Stimulated activated naive B cell treated with anti-CD40 and anti-IgM and Interleukin-4, amounts not matched to agents 10 μg/mL and 1 μg/mL and 100 μg/mL, for 72 hours (primary cell): ENCODE results near the gene ACBD7.

ENCODE experiments used
- ATAC-seq, 2 donors: fragments of 150-1000 bp; cut with Tn5 transposase; replicated peaks; 2 replicates each; pipeline ENCODE4 v1.10.0; 2021; ENCODE audit warnings: moderate library complexity in 1 of 2
- DNase-seq: peaks from one replicate; pipeline ENCODE4 v3.0.0; 2021
- H3K27ac Mint-ChIP-seq: one replicate; pipeline ENCODE4 v1.8.0; 2022; ENCODE audit warnings: mild to moderate bottlenecking, mixed read lengths
- H3K27me3 Mint-ChIP-seq, 2 donors: one replicate each; pipeline ENCODE4 v1.8.0; 2022; ENCODE audit warnings: mixed read lengths in 2 of 2
- H3K36me3 Mint-ChIP-seq, 2 donors: one replicate each; pipeline ENCODE4 v1.8.0; 2022; ENCODE audit warnings: mixed read lengths in 2 of 2, mild to moderate bottlenecking in 1 of 2
- H3K4me1 Mint-ChIP-seq, 2 donors: one replicate each; pipeline ENCODE4 v1.8.0; 2022; ENCODE audit warnings: mixed read lengths in 2 of 2, mild to moderate bottlenecking in 1 of 2
- H3K4me3 Mint-ChIP-seq, 2 donors: one replicate each; pipeline ENCODE4 v1.8.0; 2022; ENCODE audit warnings: mild to moderate bottlenecking in 2 of 2, mixed read lengths in 2 of 2, moderate library complexity in 1 of 2
- H3K9me3 Mint-ChIP-seq, 2 donors: one replicate each; pipeline ENCODE4 v1.8.0; 2022; ENCODE audit warnings: mixed read lengths in 2 of 2, mild to moderate bottlenecking in 1 of 2

Gene ACBD7

DNA sequence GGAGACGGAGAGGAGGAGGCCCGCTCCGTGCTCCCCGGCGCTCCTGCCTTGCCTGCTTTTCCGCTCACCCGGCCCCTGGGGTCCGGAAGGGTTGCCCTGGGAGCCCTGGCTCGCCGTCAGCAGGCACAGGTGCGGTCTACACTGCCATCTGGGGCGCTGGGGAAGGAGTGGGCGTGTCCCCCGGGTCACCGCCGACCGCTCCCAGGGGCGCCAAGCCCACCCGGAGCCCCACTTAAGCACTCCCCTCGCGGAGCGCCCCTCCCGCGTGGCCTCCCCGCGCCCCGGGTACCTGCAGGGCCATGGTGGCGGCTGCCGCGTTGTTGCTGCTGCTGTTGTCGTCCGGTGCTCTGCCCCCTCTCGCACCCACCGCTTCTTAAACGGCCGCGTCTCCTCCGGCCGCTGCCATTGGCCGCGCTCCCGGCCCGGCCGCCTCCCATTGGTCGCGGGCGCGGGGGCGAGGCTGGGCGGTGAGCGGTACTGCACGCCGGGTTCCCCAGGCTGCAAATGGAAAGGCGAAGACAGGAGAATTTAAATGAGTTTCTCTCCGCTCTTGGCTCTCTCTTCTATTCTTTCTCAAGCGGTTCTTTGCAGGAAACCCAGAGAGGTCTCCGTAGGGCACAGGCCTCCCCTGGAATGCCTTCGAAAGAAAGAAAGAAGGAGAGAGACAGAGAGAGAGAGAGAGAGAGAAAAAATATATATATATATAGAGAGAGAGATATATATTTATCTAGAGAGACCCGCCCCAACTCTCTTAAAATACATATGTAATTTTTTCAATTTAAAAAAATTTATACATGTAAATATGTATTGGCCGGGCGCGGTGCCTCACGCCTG is at the start of gene ACBD7:
Gene ACBD7, minus strand, starts transcription at position 349 of the 834 bp plus-strand sequence. Its CDS starts 48 bp downstream, at position 301.
- H3K27ac Mint-ChIP-seq = no peak within 1 kb of the TSS
- H3K36me3 Mint-ChIP-seq = no peaks in the 10 kb centered on the region
- DNase-seq (peak; percentile 71), ATAC-seq (peak; percentile 100)
- H3K9me3 Mint-ChIP-seq = peaks cover 0 to 5% of the 10 kb centered on the region in 2 donors
- H3K4me3 Mint-ChIP-seq = peak within 1 kb of the TSS; percentile 78 to 86
- peaks cover 0 to 5% of the 10 kb centered on the region in 2 donors for H3K27me3 Mint-ChIP-seq
- H3K4me1 Mint-ChIP-seq = peaks cover 0 to 3% of the 10 kb centered on the region in 2 donors

DNA sequence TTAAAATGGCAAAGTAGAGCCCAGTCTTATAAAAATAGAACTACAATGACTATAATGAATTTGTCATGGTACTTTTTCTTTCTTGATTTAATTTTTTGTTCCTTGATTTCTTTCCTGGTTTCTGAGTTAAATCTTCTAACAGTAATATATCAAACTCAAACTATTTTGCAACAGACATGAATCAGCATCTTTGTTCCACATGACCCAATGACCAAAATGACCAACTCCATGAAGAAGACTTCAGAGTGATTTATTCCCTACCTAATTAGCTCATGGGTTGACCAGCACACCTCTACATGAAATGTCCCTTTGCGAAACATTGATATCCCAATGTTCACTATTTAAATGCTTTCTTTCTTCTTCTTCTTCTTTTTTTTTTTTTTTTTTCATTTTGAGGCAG is 49.1 kb upstream of the ACBD7 start:
- ATAC-seq = no peak
- Mint-ChIP-seq H3K27me3 (no peaks in the 10 kb centered on the region), H3K4me1 (peaks cover 13 to 36% of the 10 kb centered on the region in 2 donors), H3K4me3 (no peak overlapping the region), H3K9me3 (no peaks in the 10 kb centered on the region), H3K36me3 (peaks cover 18 to 35% of the 10 kb centered on the region in 2 donors), H3K27ac (no peak overlapping the region)
- DNase-seq = no peak

DNA sequence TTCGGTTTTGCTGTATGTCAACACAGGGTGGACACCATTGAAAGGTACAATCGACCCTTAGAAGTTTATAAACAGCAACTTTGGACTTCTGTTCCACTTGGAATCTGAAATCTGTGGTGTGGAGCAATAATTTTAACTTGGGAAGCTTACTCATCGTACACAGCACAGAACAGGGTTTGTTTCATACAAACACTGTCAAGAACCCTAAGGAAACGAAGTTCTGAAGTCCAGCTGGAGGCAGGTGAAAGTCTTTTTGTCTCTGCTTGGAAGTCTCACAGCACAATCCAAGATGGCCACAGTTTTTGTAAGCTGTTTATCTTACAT is 48.4 kb upstream of the ACBD7 start:
- DNase-seq = no peak
- no peak overlapping the region for H3K27ac Mint-ChIP-seq
- H3K4me1 Mint-ChIP-seq = peaks cover 11 to 30% of the 10 kb centered on the region in 2 donors
- H3K27me3 Mint-ChIP-seq = no peaks in the 10 kb centered on the region
- no peaks in the 10 kb centered on the region for H3K9me3 Mint-ChIP-seq
- no peak overlapping the region for H3K4me3 Mint-ChIP-seq
- H3K36me3 Mint-ChIP-seq = peaks cover 18 to 35% of the 10 kb centered on the region in 2 donors
- ATAC-seq = no peak

DNA sequence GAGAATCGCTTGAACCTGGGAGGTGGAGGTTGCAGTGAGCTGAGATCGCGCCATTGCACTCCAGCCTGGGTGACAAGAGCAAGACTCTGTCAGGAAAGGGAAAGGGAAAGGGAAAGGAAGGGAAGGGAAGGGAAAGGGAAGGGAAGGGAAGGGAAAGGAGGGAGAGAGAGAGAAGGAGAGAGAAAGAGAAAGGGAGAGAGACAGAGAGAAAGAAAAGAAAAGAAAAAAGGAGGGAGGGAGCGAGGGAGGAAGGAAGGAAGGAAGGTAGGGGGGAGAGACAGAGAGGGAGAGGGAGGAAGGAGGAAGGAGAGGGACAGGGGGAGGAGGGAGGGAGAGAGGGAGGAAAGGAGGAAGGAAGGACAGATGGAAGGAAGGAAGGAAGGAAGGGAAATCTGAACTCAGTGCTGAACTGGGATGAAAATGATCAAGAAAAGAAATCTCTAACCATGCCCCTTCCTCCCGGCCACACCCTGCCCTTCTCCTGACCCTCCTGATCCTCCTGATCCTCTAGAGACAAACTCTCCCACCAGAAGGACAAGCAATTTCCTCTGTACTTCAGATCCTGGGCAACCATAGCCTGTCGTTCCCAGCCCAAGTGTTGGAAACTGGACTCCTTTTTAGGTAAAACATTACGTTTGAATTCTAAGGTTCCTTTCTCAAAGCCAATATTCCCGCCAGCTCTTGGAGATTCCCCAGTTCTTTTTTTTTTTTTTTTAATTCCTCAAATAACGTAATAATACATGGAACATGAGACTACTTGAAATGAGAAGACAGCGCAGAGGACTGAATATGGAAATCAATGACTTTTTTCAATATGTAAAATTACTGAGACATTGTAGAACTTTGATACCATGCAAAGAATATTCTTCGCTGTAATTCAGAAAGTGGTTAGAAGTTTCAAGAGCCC is 47.8 kb upstream of the ACBD7 start:
- Mint-ChIP-seq H3K27ac (peak overlapping the region; percentile 20), H3K4me1 (peaks cover 9 to 24% of the 10 kb centered on the region in 2 donors), H3K36me3 (peaks cover 20 to 37% of the 10 kb centered on the region in 2 donors)

DNA sequence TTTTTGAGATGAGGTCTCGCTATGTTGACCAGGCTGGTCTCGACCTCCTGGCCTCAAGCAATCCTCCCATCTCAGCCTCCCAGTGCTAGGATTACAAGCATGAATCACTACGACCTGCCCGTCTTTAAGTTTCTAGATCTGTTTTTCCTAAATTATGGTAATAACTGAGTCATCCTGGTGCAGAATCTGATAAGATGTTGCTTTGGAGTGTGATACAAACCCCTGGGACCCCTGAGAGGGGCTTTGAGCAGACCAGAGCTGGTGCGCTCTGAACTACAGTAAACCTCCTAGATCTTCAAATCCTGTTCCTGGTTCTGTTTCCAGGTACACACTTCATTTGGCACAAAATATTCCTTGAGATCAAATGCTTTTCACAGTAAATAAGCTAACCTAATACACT is 42.8 kb upstream of the ACBD7 start:
- H3K4me3 Mint-ChIP-seq = no peak overlapping the region
- no peaks in the 10 kb centered on the region for H3K27me3 Mint-ChIP-seq
- no peak overlapping the region for H3K27ac Mint-ChIP-seq
- peaks cover 32 to 50% of the 10 kb centered on the region in 2 donors for H3K36me3 Mint-ChIP-seq
- H3K9me3 Mint-ChIP-seq = no peaks in the 10 kb centered on the region
- DNase-seq (no peak), ATAC-seq (no peak)
- H3K4me1 Mint-ChIP-seq = no peaks in the 10 kb centered on the region

More for the DNA sequence above, 47.8 kb upstream of the ACBD7 start:
- H3K4me3 Mint-ChIP-seq = no peak overlapping the region
- no peaks in the 10 kb centered on the region for H3K27me3 Mint-ChIP-seq
- ATAC-seq (no peak), DNase-seq (no peak)
- no peaks in the 10 kb centered on the region for H3K9me3 Mint-ChIP-seq

DNA sequence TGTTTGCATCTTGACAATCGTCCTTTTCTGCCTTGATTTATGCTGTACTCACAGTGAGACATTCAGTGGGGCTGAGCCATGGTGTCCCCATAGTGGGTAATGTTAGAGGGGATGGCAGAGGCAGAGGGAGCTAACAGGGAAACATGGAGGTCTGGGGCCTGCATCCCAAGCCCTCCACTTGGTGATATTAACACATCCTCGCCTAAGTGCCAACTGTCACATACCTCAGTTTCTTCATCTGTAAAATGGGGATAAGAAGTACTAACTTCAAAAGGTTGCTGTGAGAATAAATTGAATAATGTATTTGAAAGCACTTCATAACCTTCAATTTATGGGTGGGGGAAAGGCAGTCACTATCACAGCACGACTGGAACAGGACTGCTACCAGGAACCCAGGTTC is 36.3 kb upstream of the ACBD7 start:
- H3K27ac Mint-ChIP-seq = no peak overlapping the region
- H3K36me3 Mint-ChIP-seq = peaks cover 24 to 28% of the 10 kb centered on the region in 2 donors

GRCh38 chr10:15124190-15124589 is 35.6 kb upstream of the ACBD7 start:
- H3K4me1 Mint-ChIP-seq = peaks cover 0 to 3% of the 10 kb centered on the region in 2 donors
- H3K9me3 Mint-ChIP-seq = no peaks in the 10 kb centered on the region
- peak overlapping the region; percentile 75 for H3K27ac Mint-ChIP-seq
- no peaks in the 10 kb centered on the region for H3K27me3 Mint-ChIP-seq
- ATAC-seq (no peak), DNase-seq (no peak)
- H3K36me3 Mint-ChIP-seq = peaks cover 31 to 34% of the 10 kb centered on the region in 2 donors
- H3K4me3 Mint-ChIP-seq = no peak overlapping the region

More for the DNA sequence above, 36.3 kb upstream of the ACBD7 start:
- no peak for ATAC-seq
- Mint-ChIP-seq H3K4me1 (peaks cover 0 to 1% of the 10 kb centered on the region in 2 donors), H3K4me3 (no peak overlapping the region), H3K9me3 (no peaks in the 10 kb centered on the region), H3K27me3 (no peaks in the 10 kb centered on the region)
- DNase-seq = no peak

- H3K9me3 Mint-ChIP-seq = no peaks in the 10 kb centered on the region
- no peak for ATAC-seq
- no peaks in the 10 kb centered on the region for H3K27me3 Mint-ChIP-seq
- H3K4me3 Mint-ChIP-seq = no peak overlapping the region
- peaks cover 0 to 5% of the 10 kb centered on the region in 2 donors for H3K4me1 Mint-ChIP-seq
- DNase-seq = no peak
- peak overlapping the region; percentile 75 for H3K27ac Mint-ChIP-seq
- peaks cover 33 to 35% of the 10 kb centered on the region in 2 donors for H3K36me3 Mint-ChIP-seq
These were observed 35.2 kb upstream of the ACBD7 start for GRCh38 chr10:15123749-15124184.

DNA sequence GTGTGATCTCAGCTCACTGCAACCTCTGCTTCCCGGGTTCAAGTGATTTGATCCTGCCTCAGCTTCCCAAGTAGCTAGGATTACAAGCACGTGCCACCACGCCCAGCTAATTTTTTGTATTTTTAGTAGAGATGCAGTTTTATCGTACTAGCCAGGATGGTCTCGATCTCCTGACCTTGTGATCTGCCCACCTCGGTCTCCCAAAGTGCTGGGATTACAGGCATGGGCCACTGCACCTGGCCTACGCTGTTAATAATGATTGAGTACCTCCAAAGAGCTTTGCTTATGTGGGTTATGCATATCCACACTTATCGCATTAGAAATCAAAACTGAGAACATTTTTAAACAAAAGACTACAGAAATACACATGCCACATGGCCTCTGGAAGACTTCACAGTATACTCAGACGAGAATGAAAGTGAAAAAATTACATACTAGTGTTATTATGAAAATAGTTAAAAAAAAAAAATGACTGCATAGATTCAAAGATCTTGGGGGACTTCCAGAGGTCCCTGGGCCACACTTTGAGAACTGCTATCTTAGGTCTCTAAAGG is 34.0 kb upstream of the ACBD7 start:
- peaks cover 0 to 5% of the 10 kb centered on the region in 2 donors for H3K4me1 Mint-ChIP-seq
- H3K36me3 Mint-ChIP-seq = peaks cover 26 to 27% of the 10 kb centered on the region in 2 donors
- no peak overlapping the region for H3K27ac Mint-ChIP-seq
- H3K9me3 Mint-ChIP-seq = no peaks in the 10 kb centered on the region
- H3K27me3 Mint-ChIP-seq = no peaks in the 10 kb centered on the region
- peak; percentile 49 to 70 for ATAC-seq
- H3K4me3 Mint-ChIP-seq = no peak overlapping the region
- DNase-seq = no peak

GRCh38 chr10:15121707-15122106 is 33.1 kb upstream of the ACBD7 start:
- no peak overlapping the region for H3K27ac Mint-ChIP-seq

DNA sequence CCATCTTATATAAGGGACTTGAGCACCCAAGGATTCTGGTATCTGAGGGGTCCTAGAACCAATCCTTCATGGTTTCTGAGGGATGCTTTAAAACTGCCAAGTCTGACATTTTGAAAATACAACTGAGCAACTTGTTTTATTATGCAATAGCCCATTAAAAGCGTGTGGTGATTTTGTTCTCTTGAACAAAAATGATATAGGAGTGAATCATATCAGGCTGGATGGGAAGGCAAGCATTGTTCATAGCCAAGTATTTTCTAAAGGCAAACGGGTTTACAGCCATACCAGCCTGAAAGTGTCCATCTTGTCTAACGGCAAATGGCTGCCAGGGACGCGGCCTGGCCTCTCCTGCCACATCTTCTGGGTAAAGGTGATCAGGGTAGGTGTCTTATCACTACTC is 31.9 kb upstream of the ACBD7 start:
- Mint-ChIP-seq H3K36me3 (peaks cover 17 to 19% of the 10 kb centered on the region in 2 donors), H3K27ac (no peak overlapping the region), H3K4me1 (peaks cover 0 to 5% of the 10 kb centered on the region in 2 donors), H3K9me3 (no peaks in the 10 kb centered on the region), H3K27me3 (no peaks in the 10 kb centered on the region), H3K4me3 (no peak overlapping the region)
- ATAC-seq (no peak), DNase-seq (no peak)

More at GRCh38 chr10:15121707-15122106, 33.1 kb upstream of the ACBD7 start:
- Mint-ChIP-seq H3K27me3 (no peaks in the 10 kb centered on the region), H3K36me3 (peaks cover 25% of the 10 kb centered on the region in 2 donors), H3K4me3 (no peak overlapping the region), H3K4me1 (peaks cover 0 to 5% of the 10 kb centered on the region in 2 donors), H3K9me3 (no peaks in the 10 kb centered on the region)
- DNase-seq (no peak), ATAC-seq (no peak)

- Mint-ChIP-seq H3K36me3 (peaks cover 14 to 15% of the 10 kb centered on the region in 2 donors), H3K27ac (no peak overlapping the region), H3K4me1 (peaks cover 0 to 3% of the 10 kb centered on the region in 2 donors), H3K4me3 (no peak overlapping the region), H3K9me3 (no peaks in the 10 kb centered on the region), H3K27me3 (no peaks in the 10 kb centered on the region)
- ATAC-seq = no peak
- no peak for DNase-seq
These were observed 30.0 kb upstream of the ACBD7 start for GRCh38 chr10:15118615-15119014.

- no peaks in the 10 kb centered on the region for H3K9me3 Mint-ChIP-seq
- no peak overlapping the region for H3K4me3 Mint-ChIP-seq
- ATAC-seq (no peak), DNase-seq (no peak)
- peaks cover 22% of the 10 kb centered on the region in 2 donors for H3K36me3 Mint-ChIP-seq
- peaks cover 0 to 3% of the 10 kb centered on the region in 2 donors for H3K4me1 Mint-ChIP-seq
- H3K27ac Mint-ChIP-seq = no peak overlapping the region
- no peaks in the 10 kb centered on the region for H3K27me3 Mint-ChIP-seq
These were observed 27.6 kb upstream of the ACBD7 start for GRCh38 chr10:15116225-15116624.

- DNase-seq (no peak), ATAC-seq (no peak)
- no peaks in the 10 kb centered on the region for H3K27me3 Mint-ChIP-seq
- H3K4me3 Mint-ChIP-seq = no peak overlapping the region
- H3K4me1 Mint-ChIP-seq = no peaks in the 10 kb centered on the region
- H3K27ac Mint-ChIP-seq = no peak overlapping the region
- no peaks in the 10 kb centered on the region for H3K9me3 Mint-ChIP-seq
- H3K36me3 Mint-ChIP-seq = peaks cover 17 to 18% of the 10 kb centered on the region in 2 donors
These were observed 25.2 kb upstream of the ACBD7 start for GRCh38 chr10:15113766-15114165.
